Measurements from ENCODE around the gene SBF1.

- TF ChIP-seq ZNF274 (IDR thresholded peaks at IDR 0.05; ENCODE audit: low read depth, low read length) (no peak), YY1 (IDR thresholded peaks at IDR 0.05; ENCODE audit: insufficient read depth, insufficient read length) (no peak)
These were observed 2.0 kb upstream of the SBF1 start for GRCh38 chr22:50476868-50477267.
